ENCODE data around the gene A1BG. TPM values are rescaled to one million over a fixed set of nuclear protein-coding genes. Genes with fewer than 3 reads are reported as not detected.

Gene A1BG
- total and polyA plus RNA-seq, 4 donors = 521 to 2,157 (median 1,029) TPM

GRCh38 chr19:58345558-58345957 is 7.7 kb downstream of the A1BG start:
- no peak for TF ChIP-seq ATF3 (IDR thresholded peaks at IDR 0.05)
- no peak for TF ChIP-seq HNF4A (conservative IDR thresholded peaks at IDR 0.05)
- peaks cover 14 to 34% (median 27%) of the 10 kb centered on the region in 4 donors for H3K4me1 ChIP-seq (ENCODE audit: control insufficient read depth in 4 of 4, insufficient read depth in 4 of 4, low read length in 3 of 4)
- H3K36me3 ChIP-seq (ENCODE audit: control insufficient read depth in 4 of 4, insufficient read depth in 3 of 4, low read depth in 1 of 4, low read length in 3 of 4) = peaks cover 0 to 6% (median 2%) of the 10 kb centered on the region in 4 donors
- no peak overlapping the region for H3K4me3 ChIP-seq (ENCODE audit: low read depth in 1 of 3, low read length in 3 of 3)
- WGBS = 76% methylated on average over 5 of the region's 5 CpGs
- no peak for DNase-seq (ENCODE audit: low spot score)
- no peak overlapping the region for H3K9ac ChIP-seq (ENCODE audit: low read depth in 1 of 2, low read length in 2 of 2)
- H3K27me3 ChIP-seq (ENCODE audit: control insufficient read depth in 4 of 4, insufficient read depth in 4 of 4, low read length in 3 of 4) = no peaks in the 10 kb centered on the region
- no peak overlapping the region for H3K27ac ChIP-seq (ENCODE audit: low read depth in 1 of 2, low read length in 2 of 2)
- H3K9me3 ChIP-seq (ENCODE audit: control insufficient read depth in 4 of 4, low read length in 3 of 4) = no peaks in the 10 kb centered on the region

- Histone ChIP-seq H3K27ac (ENCODE audit: low read depth in 1 of 2, low read length in 2 of 2) (no peak overlapping the region), H3K9ac (ENCODE audit: low read depth in 1 of 2, low read length in 2 of 2) (no peak overlapping the region), H3K27me3 (ENCODE audit: control insufficient read depth in 4 of 4, insufficient read depth in 4 of 4, low read length in 3 of 4) (no peaks in the 10 kb centered on the region), H3K4me3 (ENCODE audit: low read depth in 1 of 3, low read length in 3 of 3) (no peak overlapping the region), H3K9me3 (ENCODE audit: control insufficient read depth in 4 of 4, low read length in 3 of 4) (peaks cover 0 to 3% (median 0%) of the 10 kb centered on the region in 4 donors), H3K36me3 (ENCODE audit: control insufficient read depth in 4 of 4, insufficient read depth in 3 of 4, low read depth in 1 of 4, low read length in 3 of 4) (peaks cover 0 to 15% (median 12%) of the 10 kb centered on the region in 4 donors), H3K4me1 (ENCODE audit: control insufficient read depth in 4 of 4, insufficient read depth in 4 of 4, low read length in 3 of 4) (peaks cover 12 to 27% (median 21%) of the 10 kb centered on the region in 4 donors)
- no peak for TF ChIP-seq FOXA1 (IDR thresholded peaks at IDR 0.05)
- no peak for TF ChIP-seq HNF4A (conservative IDR thresholded peaks at IDR 0.05)
- no peak for TF ChIP-seq GABPA (IDR thresholded peaks at IDR 0.05 in 1 of 2, conservative IDR thresholded peaks at IDR 0.05 in 1 of 2)
- TF ChIP-seq TAF1 (conservative IDR thresholded peaks at IDR 0.05) = no peak
- no peak for TF ChIP-seq NR2F2 (IDR thresholded peaks at IDR 0.05)
- TF ChIP-seq ZBTB33 (IDR thresholded peaks at IDR 0.05) = no peak
- no peak for TF ChIP-seq FOXA2 (IDR thresholded peaks at IDR 0.05)
- no peak for TF ChIP-seq EGR1 (IDR thresholded peaks at IDR 0.05; ENCODE audit: low read depth in 2 of 2)
- TF ChIP-seq RXRA (IDR thresholded peaks at IDR 0.05) = no peak
- TF ChIP-seq HNF4G (IDR thresholded peaks at IDR 0.05) = no peak
- TF ChIP-seq MAX (IDR thresholded peaks at IDR 0.05) = no peak
- TF ChIP-seq ATF3 (IDR thresholded peaks at IDR 0.05) = no peak
- TF ChIP-seq JUND (IDR thresholded peaks at IDR 0.05) = no peak
- TF ChIP-seq YY1 (IDR thresholded peaks at IDR 0.05) = no peak
- TF ChIP-seq RAD21 (IDR thresholded peaks at IDR 0.05) = no peak
- TF ChIP-seq SP1 (IDR thresholded peaks at IDR 0.05) = no peak
- no peak for TF ChIP-seq REST (IDR thresholded peaks at IDR 0.05)
- TF ChIP-seq CTCF (IDR thresholded peaks at IDR 0.05; ENCODE audit: low read depth, low read length, missing input control) = no peak
- WGBS = 93% methylated on average over 30 of the region's 30 CpGs
- no peak for DNase-seq (ENCODE audit: low spot score)
Measured at GRCh38 chr19:58338825-58339558, 14.3 kb downstream of the A1BG start.

All from liver (tissue), 9 donors.